Measurements from ENCODE around the gene ATXN2.

Gene ATXN2

GRCh38 chr12:111448846-111449790 is 150.0 kb downstream of the ATXN2 start:
- DNase-seq, result peak in 1 of 2 donors; percentile 45

- no peak for DNase-seq
These were observed 150.8 kb downstream of the ATXN2 start for GRCh38 chr12:111448266-111448830.

GRCh38 chr12:111447571-111448265 is 151.4 kb downstream of the ATXN2 start:
- DNase-seq, result no peak

GRCh38 chr12:111446631-111447570 is 152.2 kb downstream of the ATXN2 start:
- no peak for DNase-seq

GRCh38 chr12:111445726-111446581 is 153.2 kb downstream of the ATXN2 start:
- DNase-seq, result no peak

- DNase-seq, result peak; percentile 88 to 89
These were observed 154.0 kb downstream of the ATXN2 start for GRCh38 chr12:111444925-111445725.

- DNase-seq, result peak in 1 of 2 donors; percentile 51
These were observed 154.7 kb downstream of the ATXN2 start for GRCh38 chr12:111444314-111444924.

- DNase-seq, result peak in 1 of 2 donors; percentile 35
These were observed 155.5 kb downstream of the ATXN2 start for GRCh38 chr12:111443586-111443985.

GRCh38 chr12:111443086-111443485 is 156.0 kb downstream of the ATXN2 start:
- DNase-seq, result no peak

GRCh38 chr12:111442301-111443045 is 156.6 kb downstream of the ATXN2 start:
- DNase-seq, result no peak

- DNase-seq, result no peak
These were observed 157.8 kb downstream of the ATXN2 start for GRCh38 chr12:111441107-111441928.

- no peak for DNase-seq
These were observed 158.5 kb downstream of the ATXN2 start for GRCh38 chr12:111440631-111441030.

GRCh38 chr12:111440152-111440551 is 159.0 kb downstream of the ATXN2 start:
- no peak for DNase-seq

- no peak for DNase-seq
These were observed 159.4 kb downstream of the ATXN2 start for GRCh38 chr12:111439657-111440151.

- DNase-seq, result peak; percentile 51 to 63
These were observed 160.6 kb downstream of the ATXN2 start for GRCh38 chr12:111438481-111438880.

- DNase-seq, result peak in 1 of 2 donors; percentile 50
These were observed 161.2 kb downstream of the ATXN2 start for GRCh38 chr12:111437816-111438454.

- no peak for DNase-seq
These were observed 162.3 kb downstream of the ATXN2 start for GRCh38 chr12:111436811-111437210.

GRCh38 chr12:111436266-111436665 is 162.8 kb downstream of the ATXN2 start:
- DNase-seq, result no peak

Measured in CD4-positive, alpha-beta T cell treated with Interferon alpha-2 for 1 hour (primary cell).